Brain microvascular endothelial cell (primary cell): ENCODE data around the gene S100A2.
A peak's percentile ranks its signal among the peaks of the same experiment; 100 is the strongest.

Source experiments
- DNase-seq: peaks from one replicate; pipeline ENCODE4 v3.0.0-alpha.2; 2020
- H3K27ac ChIP-seq: fragments of 250-450 bp; sonication (Bioruptor Pico); 2 replicates; pipeline ENCODE4 v1.5.1; 2020; ENCODE audit warnings: mild to moderate bottlenecking, moderate library complexity
- H3K27me3 ChIP-seq: fragments of 250-450 bp; sonication (Bioruptor Pico); replicated peaks from 2 replicates; pipeline ENCODE4 v1.5.1; 2020; ENCODE audit warnings: mild to moderate bottlenecking
- H3K36me3 ChIP-seq: fragments of 250-450 bp; sonication (Bioruptor Pico); replicated peaks from 2 replicates; pipeline ENCODE4 v1.5.1; 2020; ENCODE audit warnings: mild to moderate bottlenecking
- H3K4me3 ChIP-seq: 2 replicates; pipeline ENCODE4 v1.5.1; 2011; ENCODE audit warnings: low read depth, mild to moderate bottlenecking, control low read depth, low read length, moderate library complexity
- CTCF ChIP-seq: IDR thresholded peaks from 2 replicates; pipeline ENCODE4 v1.5.1; 2011; ENCODE audit warnings: low read depth, mild to moderate bottlenecking, moderate library complexity, low read length, control low read depth, inconsistent platforms; ENCODE audit errors: missing control alignments
- in situ Hi-C: cut with HindIII; loops from 2 replicates; pipeline ENCODE4 v1.10.0; 2017; ENCODE audit warnings: low sequenced_read_pairs, low pct_ligation_motif_present

Gene S100A2

GRCh38 chr1:153537376-153537730, 28.3 kb downstream of the S100A2 start:
- no peak for TF ChIP-seq CTCF
- Histone ChIP-seq H3K27me3 (no peaks in the 10 kb centered on the region), H3K27ac (no peak overlapping the region), H3K36me3 (no peaks in the 10 kb centered on the region), H3K4me3 (no peak overlapping the region)
- DNase-seq: no peak
- in situ Hi-C loops: no loop called here

- Histone ChIP-seq H3K4me3 (peak overlapping the region; percentile 74), H3K27me3 (no peaks in the 10 kb centered on the region), H3K36me3 (no peaks in the 10 kb centered on the region), H3K27ac (no peak overlapping the region)
- TF ChIP-seq CTCF: no peak
- DNase-seq: no peak
- in situ Hi-C loops: no loop called here
Observed at GRCh38 chr1:153536671-153537375, 28.8 kb downstream of the S100A2 start.

GRCh38 chr1:153536012-153536670, 29.5 kb downstream of the S100A2 start:
- in situ Hi-C loops: no loop called here
- Histone ChIP-seq H3K27ac (peak overlapping the region; percentile 68), H3K36me3 (no peaks in the 10 kb centered on the region), H3K27me3 (no peaks in the 10 kb centered on the region), H3K4me3 (peak overlapping the region; percentile 74)
- no peak for TF ChIP-seq CTCF
- peak; percentile 61 for DNase-seq

DNA sequence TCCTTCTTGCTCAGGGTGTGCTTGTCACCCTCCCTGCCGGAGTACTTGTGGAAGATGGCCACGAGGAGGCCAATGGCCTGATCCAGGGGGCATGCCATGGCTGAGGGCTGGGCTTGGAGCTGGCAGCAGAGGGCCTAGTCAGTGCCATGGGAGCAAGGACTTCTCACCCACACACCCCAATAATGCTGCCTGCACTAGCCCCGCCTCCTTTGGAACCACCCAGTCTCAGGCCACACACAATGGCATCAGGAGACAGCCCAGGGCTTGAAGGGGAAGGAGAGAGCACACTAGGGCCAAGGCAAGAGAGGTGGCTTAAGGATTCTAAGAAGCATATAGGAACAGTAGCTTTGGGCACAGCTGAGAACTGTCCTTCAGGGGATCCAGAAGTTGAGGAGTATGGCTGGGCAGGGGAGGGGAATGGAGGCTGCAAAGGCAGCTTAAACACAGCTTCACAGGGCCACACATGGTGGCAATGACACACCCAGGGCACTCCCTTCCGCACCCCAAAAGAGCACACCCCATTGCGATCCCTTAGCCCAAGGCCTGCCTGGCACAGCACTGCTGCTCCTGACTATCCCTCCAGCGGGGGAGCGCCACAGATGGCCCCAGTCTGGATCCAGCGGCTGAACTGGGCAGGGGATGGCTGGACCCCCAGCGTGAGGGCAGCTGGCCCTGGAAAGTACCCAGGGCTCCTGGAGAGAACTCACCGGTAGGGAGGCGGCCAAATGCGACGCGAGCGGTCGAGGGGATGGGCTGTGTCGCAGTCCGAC, 30.2 kb downstream of the S100A2 start, which contains the start of gene S100A6:
TSS of gene S100A6 (minus strand) at position 750 of the 770 bp plus-strand sequence. CDS start at position 98, 652 bp downstream.
- in situ Hi-C loops: no loop called here
- peak within 1 kb of the TSS; percentile 74 for H3K4me3 ChIP-seq
- peak within 1 kb of the TSS; percentile 68 for H3K27ac ChIP-seq
- no peak for DNase-seq
- no peaks in the 10 kb centered on the region for H3K27me3 ChIP-seq
- no peak for TF ChIP-seq CTCF
- H3K36me3 ChIP-seq: no peaks in the 10 kb centered on the region

- in situ Hi-C loops: no loop called here
- H3K27me3 ChIP-seq: no peaks in the 10 kb centered on the region
- no peaks in the 10 kb centered on the region for H3K36me3 ChIP-seq
- no peak for TF ChIP-seq CTCF
- peak overlapping the region; percentile 68 for H3K27ac ChIP-seq
- H3K4me3 ChIP-seq: peak overlapping the region; percentile 74
- no peak for DNase-seq
Observed at GRCh38 chr1:153534925-153535241, 30.8 kb downstream of the S100A2 start.
